ENCODE data around the gene GPA33. TPM values are rescaled to one million over a fixed set of nuclear protein-coding genes. Genes with fewer than 3 reads are reported as not detected.

GPA33 gene
- total RNA-seq, 1 donor from 2014 or later = under 0.01 TPM

GRCh38 chr1:167128261-167129227, 38.4 kb upstream of the GPA33 start:
- Histone ChIP-seq H3K9ac (ENCODE audit: low read depth in 1 of 3, low read length in 3 of 3) (no peak overlapping the region), H3K4me3 (ENCODE audit: low read length in 3 of 3) (no peak overlapping the region), H3K4me1 (ENCODE audit: control insufficient read depth in 3 of 3, insufficient read depth in 3 of 3, low read length in 3 of 3) (peaks cover 14 to 26% (median 16%) of the 10 kb centered on the region in 3 donors), H3K9me3 (ENCODE audit: control insufficient read depth in 3 of 3, low read length in 3 of 3) (no peaks in the 10 kb centered on the region), H3K36me3 (ENCODE audit: control insufficient read depth in 3 of 3, insufficient read depth in 3 of 3, low read length in 3 of 3) (peaks cover 39 to 56% (median 43%) of the 10 kb centered on the region in 3 donors), H3K27ac (ENCODE audit: low read depth, low read length) (no peak overlapping the region), H3K27me3 (ENCODE audit: control insufficient read depth in 3 of 3, insufficient read depth in 3 of 3, low read length in 3 of 3) (no peaks in the 10 kb centered on the region)

- Histone ChIP-seq H3K4me3 (ENCODE audit: low read length in 3 of 3) (no peak overlapping the region), H3K27ac (ENCODE audit: low read depth, low read length) (no peak overlapping the region), H3K36me3 (ENCODE audit: control insufficient read depth in 3 of 3, insufficient read depth in 3 of 3, low read length in 3 of 3) (peaks cover 43 to 63% (median 48%) of the 10 kb centered on the region in 3 donors), H3K9me3 (ENCODE audit: control insufficient read depth in 3 of 3, low read length in 3 of 3) (no peaks in the 10 kb centered on the region), H3K4me1 (ENCODE audit: control insufficient read depth in 3 of 3, insufficient read depth in 3 of 3, low read length in 3 of 3) (peaks cover 14 to 26% (median 16%) of the 10 kb centered on the region in 3 donors), H3K27me3 (ENCODE audit: control insufficient read depth in 3 of 3, insufficient read depth in 3 of 3, low read length in 3 of 3) (no peaks in the 10 kb centered on the region), H3K9ac (ENCODE audit: low read depth in 1 of 3, low read length in 3 of 3) (no peak overlapping the region)
Observed at GRCh38 chr1:167127661-167128060, 37.5 kb upstream of the GPA33 start.

GRCh38 chr1:167127236-167127635, 37.1 kb upstream of the GPA33 start:
- Histone ChIP-seq H3K27ac (ENCODE audit: low read depth, low read length) (no peak overlapping the region), H3K27me3 (ENCODE audit: control insufficient read depth in 3 of 3, insufficient read depth in 3 of 3, low read length in 3 of 3) (no peaks in the 10 kb centered on the region), H3K4me1 (ENCODE audit: control insufficient read depth in 3 of 3, insufficient read depth in 3 of 3, low read length in 3 of 3) (peaks cover 16 to 26% (median 16%) of the 10 kb centered on the region in 3 donors), H3K36me3 (ENCODE audit: control insufficient read depth in 3 of 3, insufficient read depth in 3 of 3, low read length in 3 of 3) (peaks cover 44 to 68% (median 50%) of the 10 kb centered on the region in 3 donors), H3K9ac (ENCODE audit: low read depth in 1 of 3, low read length in 3 of 3) (no peak overlapping the region), H3K9me3 (ENCODE audit: control insufficient read depth in 3 of 3, low read length in 3 of 3) (no peaks in the 10 kb centered on the region), H3K4me3 (ENCODE audit: low read length in 3 of 3) (no peak overlapping the region)

- H3K9me3 ChIP-seq (ENCODE audit: control insufficient read depth in 3 of 3, low read length in 3 of 3) = no peaks in the 10 kb centered on the region
- H3K9ac ChIP-seq (ENCODE audit: low read depth in 1 of 3, low read length in 3 of 3) = no peak overlapping the region
- peaks cover 47 to 72% (median 52%) of the 10 kb centered on the region in 3 donors for H3K36me3 ChIP-seq (ENCODE audit: control insufficient read depth in 3 of 3, insufficient read depth in 3 of 3, low read length in 3 of 3)
- peaks cover 16 to 27% (median 17%) of the 10 kb centered on the region in 3 donors for H3K4me1 ChIP-seq (ENCODE audit: control insufficient read depth in 3 of 3, insufficient read depth in 3 of 3, low read length in 3 of 3)
- H3K27me3 ChIP-seq (ENCODE audit: control insufficient read depth in 3 of 3, insufficient read depth in 3 of 3, low read length in 3 of 3) = no peaks in the 10 kb centered on the region
- H3K27ac ChIP-seq (ENCODE audit: low read depth, low read length) = no peak overlapping the region
- H3K4me3 ChIP-seq (ENCODE audit: low read length in 3 of 3) = no peak overlapping the region
Observed at GRCh38 chr1:167126811-167127210, 36.6 kb upstream of the GPA33 start.

GRCh38 chr1:167126317-167126716, 36.1 kb upstream of the GPA33 start:
- Histone ChIP-seq H3K4me1 (ENCODE audit: control insufficient read depth in 3 of 3, insufficient read depth in 3 of 3, low read length in 3 of 3) (peaks cover 18 to 28% (median 18%) of the 10 kb centered on the region in 3 donors), H3K4me3 (ENCODE audit: low read length in 3 of 3) (no peak overlapping the region), H3K36me3 (ENCODE audit: control insufficient read depth in 3 of 3, insufficient read depth in 3 of 3, low read length in 3 of 3) (peaks cover 47 to 77% (median 53%) of the 10 kb centered on the region in 3 donors), H3K27me3 (ENCODE audit: control insufficient read depth in 3 of 3, insufficient read depth in 3 of 3, low read length in 3 of 3) (peaks cover 0 to 3% (median 0%) of the 10 kb centered on the region in 3 donors), H3K9ac (ENCODE audit: low read depth in 1 of 3, low read length in 3 of 3) (no peak overlapping the region), H3K9me3 (ENCODE audit: control insufficient read depth in 3 of 3, low read length in 3 of 3) (no peaks in the 10 kb centered on the region), H3K27ac (ENCODE audit: low read depth, low read length) (no peak overlapping the region)

- peaks cover 12 to 32% (median 15%) of the 10 kb centered on the region in 3 donors for H3K4me1 ChIP-seq (ENCODE audit: control insufficient read depth in 3 of 3, insufficient read depth in 3 of 3, low read length in 3 of 3)
- no peaks in the 10 kb centered on the region for H3K9me3 ChIP-seq (ENCODE audit: control insufficient read depth in 3 of 3, low read length in 3 of 3)
- no peak overlapping the region for H3K27ac ChIP-seq (ENCODE audit: low read depth, low read length)
- H3K27me3 ChIP-seq (ENCODE audit: control insufficient read depth in 3 of 3, insufficient read depth in 3 of 3, low read length in 3 of 3) = peaks cover 0 to 3% (median 0%) of the 10 kb centered on the region in 3 donors
- H3K9ac ChIP-seq (ENCODE audit: low read depth in 1 of 3, low read length in 3 of 3) = no peak overlapping the region
- peaks cover 60 to 82% (median 69%) of the 10 kb centered on the region in 3 donors for H3K36me3 ChIP-seq (ENCODE audit: control insufficient read depth in 3 of 3, insufficient read depth in 3 of 3, low read length in 3 of 3)
- H3K4me3 ChIP-seq (ENCODE audit: low read length in 3 of 3) = no peak overlapping the region
Observed at GRCh38 chr1:167122568-167122967, 32.4 kb upstream of the GPA33 start.

GRCh38 chr1:167122121-167122480, 31.9 kb upstream of the GPA33 start:
- H3K4me1 ChIP-seq (ENCODE audit: control insufficient read depth in 3 of 3, insufficient read depth in 3 of 3, low read length in 3 of 3) = peaks cover 8 to 32% (median 10%) of the 10 kb centered on the region in 3 donors
- peaks cover 0 to 3% (median 0%) of the 10 kb centered on the region in 3 donors for H3K27me3 ChIP-seq (ENCODE audit: control insufficient read depth in 3 of 3, insufficient read depth in 3 of 3, low read length in 3 of 3)
- no peak overlapping the region for H3K9ac ChIP-seq (ENCODE audit: low read depth in 1 of 3, low read length in 3 of 3)
- H3K36me3 ChIP-seq (ENCODE audit: control insufficient read depth in 3 of 3, insufficient read depth in 3 of 3, low read length in 3 of 3) = peaks cover 60 to 82% (median 69%) of the 10 kb centered on the region in 3 donors
- H3K9me3 ChIP-seq (ENCODE audit: control insufficient read depth in 3 of 3, low read length in 3 of 3) = no peaks in the 10 kb centered on the region
- H3K27ac ChIP-seq (ENCODE audit: low read depth, low read length) = no peak overlapping the region
- H3K4me3 ChIP-seq (ENCODE audit: low read length in 3 of 3) = no peak overlapping the region

- H3K27ac ChIP-seq (ENCODE audit: low read depth, low read length) = no peak overlapping the region
- H3K9me3 ChIP-seq (ENCODE audit: control insufficient read depth in 3 of 3, low read length in 3 of 3) = no peaks in the 10 kb centered on the region
- no peak overlapping the region for H3K9ac ChIP-seq (ENCODE audit: low read depth in 1 of 3, low read length in 3 of 3)
- peaks cover 56 to 80% (median 65%) of the 10 kb centered on the region in 3 donors for H3K36me3 ChIP-seq (ENCODE audit: control insufficient read depth in 3 of 3, insufficient read depth in 3 of 3, low read length in 3 of 3)
- H3K4me1 ChIP-seq (ENCODE audit: control insufficient read depth in 3 of 3, insufficient read depth in 3 of 3, low read length in 3 of 3) = peaks cover 7 to 31% (median 8%) of the 10 kb centered on the region in 3 donors
- peak overlapping the region in 2 of 3 donors; percentile 34 to 35 for H3K4me3 ChIP-seq (ENCODE audit: low read length in 3 of 3)
- H3K27me3 ChIP-seq (ENCODE audit: control insufficient read depth in 3 of 3, insufficient read depth in 3 of 3, low read length in 3 of 3) = peaks cover 0 to 3% (median 0%) of the 10 kb centered on the region in 3 donors
Observed at GRCh38 chr1:167121375-167122120, 31.4 kb upstream of the GPA33 start.

GRCh38 chr1:167120899-167121298, 30.7 kb upstream of the GPA33 start:
- H3K4me1 ChIP-seq (ENCODE audit: control insufficient read depth in 3 of 3, insufficient read depth in 3 of 3, low read length in 3 of 3) = peaks cover 8 to 31% (median 8%) of the 10 kb centered on the region in 3 donors
- no peaks in the 10 kb centered on the region for H3K9me3 ChIP-seq (ENCODE audit: control insufficient read depth in 3 of 3, low read length in 3 of 3)
- H3K27me3 ChIP-seq (ENCODE audit: control insufficient read depth in 3 of 3, insufficient read depth in 3 of 3, low read length in 3 of 3) = peaks cover 0 to 3% (median 0%) of the 10 kb centered on the region in 3 donors
- H3K9ac ChIP-seq (ENCODE audit: low read depth in 1 of 3, low read length in 3 of 3) = no peak overlapping the region
- no peak overlapping the region for H3K4me3 ChIP-seq (ENCODE audit: low read length in 3 of 3)
- H3K36me3 ChIP-seq (ENCODE audit: control insufficient read depth in 3 of 3, insufficient read depth in 3 of 3, low read length in 3 of 3) = peaks cover 57 to 74% (median 58%) of the 10 kb centered on the region in 3 donors
- H3K27ac ChIP-seq (ENCODE audit: low read depth, low read length) = no peak overlapping the region
